Measurements from ENCODE around the gene EFCAB9. TPM values are rescaled to one million over a fixed set of nuclear protein-coding genes. Genes with fewer than 3 reads are reported as not detected.

EFCAB9 gene
- total RNA-seq, 6 experiments from 2014 or later: not detected

DNA sequence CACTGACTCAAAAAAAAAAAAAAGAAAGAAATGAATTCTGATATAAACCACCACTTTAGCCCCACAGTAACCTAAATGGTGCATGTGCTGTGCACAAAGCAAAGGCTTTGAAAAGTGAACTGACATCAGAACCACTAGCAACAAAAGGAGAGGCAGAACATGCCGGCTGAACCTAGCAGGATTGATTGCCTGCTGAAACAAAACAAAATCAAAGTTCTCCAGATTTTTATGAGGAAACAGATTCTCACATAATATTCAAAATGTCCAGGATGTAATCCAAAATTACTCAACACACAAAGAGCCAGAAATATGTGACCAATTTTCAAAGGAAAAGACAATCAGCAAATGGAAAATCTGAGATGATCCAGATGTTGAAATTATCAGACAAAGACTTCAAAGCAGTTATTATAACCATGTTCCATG lies 51.7 kb downstream of the EFCAB9 start:
- no peaks in the 10 kb centered on the region for H3K9me3 ChIP-seq
- TF ChIP-seq, protein P1, sequence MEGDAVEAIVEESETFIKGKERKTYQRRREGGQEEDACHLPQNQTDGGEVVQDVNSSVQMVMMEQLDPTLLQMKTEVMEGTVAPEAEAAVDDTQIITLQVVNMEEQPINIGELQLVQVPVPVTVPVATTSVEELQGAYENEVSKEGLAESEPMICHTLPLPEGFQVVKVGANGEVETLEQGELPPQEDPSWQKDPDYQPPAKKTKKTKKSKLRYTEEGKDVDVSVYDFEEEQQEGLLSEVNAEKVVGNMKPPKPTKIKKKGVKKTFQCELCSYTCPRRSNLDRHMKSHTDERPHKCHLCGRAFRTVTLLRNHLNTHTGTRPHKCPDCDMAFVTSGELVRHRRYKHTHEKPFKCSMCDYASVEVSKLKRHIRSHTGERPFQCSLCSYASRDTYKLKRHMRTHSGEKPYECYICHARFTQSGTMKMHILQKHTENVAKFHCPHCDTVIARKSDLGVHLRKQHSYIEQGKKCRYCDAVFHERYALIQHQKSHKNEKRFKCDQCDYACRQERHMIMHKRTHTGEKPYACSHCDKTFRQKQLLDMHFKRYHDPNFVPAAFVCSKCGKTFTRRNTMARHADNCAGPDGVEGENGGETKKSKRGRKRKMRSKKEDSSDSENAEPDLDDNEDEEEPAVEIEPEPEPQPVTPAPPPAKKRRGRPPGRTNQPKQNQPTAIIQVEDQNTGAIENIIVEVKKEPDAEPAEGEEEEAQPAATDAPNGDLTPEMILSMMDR (IDR thresholded peaks at IDR 0.05): no peak
- no peak for TF ChIP-seq POLR2A (IDR thresholded peaks at IDR 0.05)
- ATAC-seq (no peak), DNase-seq (no peak)
- intact Hi-C loops (cut with DNase I): no loop called here
- H3K27ac ChIP-seq: no peak overlapping the region
- no peaks in the 10 kb centered on the region for H3K36me3 ChIP-seq
- no peak overlapping the region for H3K4me3 ChIP-seq
- 70% methylated on average over 1 of the region's 1 CpG for WGBS (ENCODE audit: insufficient coverage, low coverage, low lambda C conversion rate, missing lambda C conversion rate)
- no peaks in the 10 kb centered on the region for H3K27me3 ChIP-seq
- no peaks in the 10 kb centered on the region for H3K4me1 ChIP-seq

DNA sequence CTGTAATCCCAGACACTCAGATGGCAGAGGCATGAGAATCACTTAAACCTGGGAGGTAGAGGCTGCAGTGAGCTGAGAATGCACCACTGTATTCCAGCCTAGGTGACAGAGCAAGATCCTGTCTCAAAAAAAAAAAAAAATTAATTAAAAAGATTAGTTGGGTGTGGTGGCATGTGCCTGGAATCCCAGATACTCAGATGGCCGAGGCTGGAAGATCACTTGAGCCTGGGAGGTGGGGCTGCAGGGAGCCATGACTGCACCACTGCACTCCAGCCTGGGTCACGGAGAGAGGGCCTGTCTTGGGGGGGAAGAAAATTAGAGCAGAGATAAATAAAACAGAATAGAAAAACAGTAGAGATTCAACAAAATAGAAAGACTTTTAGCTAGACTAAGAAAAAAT lies 54.7 kb downstream of the EFCAB9 start:
- TF ChIP-seq, protein P1 (IDR thresholded peaks at IDR 0.05): no peak
- no peak for TF ChIP-seq POLR2A (IDR thresholded peaks at IDR 0.05)
- 92% methylated on average over 2 of the region's 2 CpGs for WGBS (ENCODE audit: insufficient coverage, low coverage, low lambda C conversion rate, missing lambda C conversion rate)
- Histone ChIP-seq H3K4me3 (no peak overlapping the region), H3K36me3 (no peaks in the 10 kb centered on the region), H3K4me1 (no peaks in the 10 kb centered on the region), H3K9me3 (no peaks in the 10 kb centered on the region), H3K27ac (no peak overlapping the region), H3K27me3 (no peaks in the 10 kb centered on the region)
- no peak for ATAC-seq
- intact Hi-C loops (cut with DNase I): no loop called here
- no peak for DNase-seq

DNA sequence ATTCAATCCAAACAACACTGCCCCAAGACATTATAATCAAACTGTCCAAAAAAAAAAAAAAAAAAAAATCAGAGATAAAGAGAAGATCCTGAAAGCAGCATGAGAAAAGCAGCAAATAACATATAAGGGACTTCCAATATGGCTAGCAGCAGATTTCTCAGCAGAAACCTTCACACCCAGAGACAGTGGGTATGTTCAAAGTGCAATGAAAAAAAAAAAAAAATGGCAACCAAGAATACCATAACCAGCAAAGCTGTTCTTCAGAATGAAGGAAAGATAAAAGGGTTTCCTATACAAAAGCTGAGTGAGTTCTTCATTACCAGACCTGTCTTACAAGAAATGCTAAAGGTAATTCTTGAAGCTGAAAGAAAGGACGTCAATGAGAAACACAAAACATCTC lies 57.4 kb downstream of the EFCAB9 start:
- WGBS (ENCODE audit: insufficient coverage, low coverage, low lambda C conversion rate, missing lambda C conversion rate): 100% methylated on average over 1 of the region's 1 CpG

DNA sequence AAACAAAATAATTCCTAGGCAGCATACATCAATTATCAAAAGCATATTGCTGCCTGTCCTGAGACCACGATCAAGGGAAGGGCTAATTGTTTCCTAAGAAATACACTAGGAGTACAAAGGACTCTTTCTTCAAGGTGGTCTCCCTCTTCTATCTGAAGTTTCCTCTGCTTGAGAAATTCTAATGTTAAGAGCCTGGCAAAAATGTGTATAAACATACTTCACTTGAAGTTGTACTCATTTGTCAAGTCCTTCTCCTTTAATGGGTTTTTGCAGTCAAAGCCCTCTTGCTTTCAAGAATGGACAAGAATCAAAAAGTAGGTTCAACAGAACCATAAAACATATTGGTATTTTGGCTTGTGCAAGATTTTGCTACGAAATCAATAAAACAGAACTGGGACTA lies 58.5 kb downstream of the EFCAB9 start:
- Histone ChIP-seq H3K4me1 (no peaks in the 10 kb centered on the region), H3K4me3 (no peak overlapping the region), H3K9me3 (no peaks in the 10 kb centered on the region), H3K27me3 (no peaks in the 10 kb centered on the region), H3K36me3 (no peaks in the 10 kb centered on the region), H3K27ac (no peak overlapping the region)
- intact Hi-C loops (cut with DNase I): no loop called here
- no peak for ATAC-seq
- 84% methylated on average over 2 of the region's 2 CpGs for WGBS (ENCODE audit: insufficient coverage, low coverage, low lambda C conversion rate, missing lambda C conversion rate)
- DNase-seq: no peak
- TF ChIP-seq POLR2A (IDR thresholded peaks at IDR 0.05): no peak
- TF ChIP-seq, protein P1 (IDR thresholded peaks at IDR 0.05): no peak

More for the DNA sequence above, 57.4 kb downstream of the EFCAB9 start:
- Histone ChIP-seq H3K27me3 (no peaks in the 10 kb centered on the region), H3K9me3 (no peaks in the 10 kb centered on the region), H3K4me1 (no peaks in the 10 kb centered on the region), H3K4me3 (no peak overlapping the region), H3K27ac (no peak overlapping the region), H3K36me3 (no peaks in the 10 kb centered on the region)
- TF ChIP-seq, protein P1 (IDR thresholded peaks at IDR 0.05): no peak
- TF ChIP-seq POLR2A (IDR thresholded peaks at IDR 0.05): no peak
- ATAC-seq (no peak), DNase-seq (no peak)
- intact Hi-C loops (cut with DNase I): no loop called here

Small RNA genes within 50 kb of the gene (small RNA-seq; reads per million reads assigned to genes)
- gene RF00191: 0 reads per million in 2 experiments

Other genes starting within 250 kb of the EFCAB9 start
- gene FBXW11, start 187.5 kb upstream of the EFCAB9 start, total RNA-seq: 10 to 100 TPM; 19.9 to 35.9 (median 28.4) TPM
- 10 to 100 TPM in 2 of 6 experiments, 1 to 10 TPM in 4; 6.9 to 27.4 (median 9.0) TPM for gene STK10, start 5.9 kb upstream of the EFCAB9 start, total RNA-seq
- 10 to 100 TPM in 1 of 6 experiments, 1 to 10 TPM in 5; 6.7 to 11.7 (median 9.2) TPM for gene UBTD2, start 89.6 kb downstream of the EFCAB9 start, total RNA-seq